ENCODE measurements around the gene GOLGA6L4.
"Not testable (repeated sequence)": the region's sequence is repeated elsewhere in the genome, so short reads cannot be mapped to it uniquely, and the experiment has no call there.

GOLGA6L4 gene

GRCh38 chr15:84235573-84235972, at the start of gene GOLGA6L4:
Gene GOLGA6L4 (plus strand): TSS chr15:84235773. CDS start chr15:84235835, 62 bp downstream.
- DNase-seq (ENCODE audit: low read depth in 2 of 2) = not testable (repeated sequence)

- not testable (repeated sequence) for DNase-seq (ENCODE audit: low read depth in 2 of 2)
These were observed 42.6 kb upstream of the GOLGA6L4 start for GRCh38 chr15:84192982-84193381.

GRCh38 chr15:84195603-84196002, 40.0 kb upstream of the GOLGA6L4 start:
- not testable (repeated sequence) for DNase-seq (ENCODE audit: low read depth in 2 of 2)

- DNase-seq (ENCODE audit: low read depth in 2 of 2) = not testable (repeated sequence)
These were observed 38.9 kb upstream of the GOLGA6L4 start for GRCh38 chr15:84196530-84197188.

- not testable (repeated sequence) for DNase-seq (ENCODE audit: low read depth in 2 of 2)
These were observed 35.7 kb upstream of the GOLGA6L4 start for GRCh38 chr15:84199865-84200264.

- DNase-seq (ENCODE audit: low read depth in 2 of 2) = not testable (repeated sequence)
These were observed 10.9 kb downstream of the GOLGA6L4 start for GRCh38 chr15:84246441-84246840.

Measured in stimulated activated CD8-positive, alpha-beta memory T cell treated with anti-CD3 and anti-CD28 coated beads, Interleukin-7, amount 100 ng/mL, for 1 hour (primary cell).